ENCODE data around the gene DPP7.

DNA sequence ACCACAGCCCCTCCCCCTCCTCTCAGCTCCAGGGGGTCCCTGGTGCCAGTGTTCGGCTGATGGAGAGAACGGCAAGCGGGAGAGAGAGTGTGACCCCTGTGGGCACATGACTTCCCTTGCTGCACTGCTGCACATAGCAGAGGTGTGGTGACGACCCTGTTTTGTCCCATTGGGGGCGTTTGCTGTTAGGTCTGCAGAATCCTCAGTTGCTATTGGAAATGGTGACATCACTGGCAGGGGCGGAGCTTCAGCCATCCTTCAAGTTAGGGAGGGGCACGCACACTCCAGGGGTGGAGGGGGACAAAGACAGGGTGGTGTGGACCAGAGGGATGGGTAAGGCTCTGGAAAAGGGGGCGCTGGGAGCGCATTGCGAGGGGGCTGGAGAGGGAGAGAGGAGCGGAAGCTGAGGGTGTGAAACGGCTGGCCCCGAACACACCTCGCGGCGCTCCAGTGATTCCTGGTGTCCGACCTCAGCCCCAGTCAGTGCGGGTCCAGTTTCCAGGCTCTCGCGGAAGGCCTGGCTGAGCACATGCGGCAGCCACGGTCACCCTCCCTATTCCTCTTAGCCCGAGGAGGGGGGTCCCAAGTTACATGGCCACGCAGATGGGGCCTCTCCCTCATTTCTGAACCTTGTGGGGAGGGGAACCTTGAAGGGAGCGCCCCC, 23.7 kb upstream of the DPP7 start:
- TF ChIP-seq, protein P1, sequence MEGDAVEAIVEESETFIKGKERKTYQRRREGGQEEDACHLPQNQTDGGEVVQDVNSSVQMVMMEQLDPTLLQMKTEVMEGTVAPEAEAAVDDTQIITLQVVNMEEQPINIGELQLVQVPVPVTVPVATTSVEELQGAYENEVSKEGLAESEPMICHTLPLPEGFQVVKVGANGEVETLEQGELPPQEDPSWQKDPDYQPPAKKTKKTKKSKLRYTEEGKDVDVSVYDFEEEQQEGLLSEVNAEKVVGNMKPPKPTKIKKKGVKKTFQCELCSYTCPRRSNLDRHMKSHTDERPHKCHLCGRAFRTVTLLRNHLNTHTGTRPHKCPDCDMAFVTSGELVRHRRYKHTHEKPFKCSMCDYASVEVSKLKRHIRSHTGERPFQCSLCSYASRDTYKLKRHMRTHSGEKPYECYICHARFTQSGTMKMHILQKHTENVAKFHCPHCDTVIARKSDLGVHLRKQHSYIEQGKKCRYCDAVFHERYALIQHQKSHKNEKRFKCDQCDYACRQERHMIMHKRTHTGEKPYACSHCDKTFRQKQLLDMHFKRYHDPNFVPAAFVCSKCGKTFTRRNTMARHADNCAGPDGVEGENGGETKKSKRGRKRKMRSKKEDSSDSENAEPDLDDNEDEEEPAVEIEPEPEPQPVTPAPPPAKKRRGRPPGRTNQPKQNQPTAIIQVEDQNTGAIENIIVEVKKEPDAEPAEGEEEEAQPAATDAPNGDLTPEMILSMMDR (IDR thresholded peaks at IDR 0.05), result no peak
- peak; percentile 47; the same call in 1 of the 2 replicates for TF ChIP-seq MXI1 (IDR thresholded peaks at IDR 0.05; ENCODE audit: low read depth, low read length)
- TF ChIP-seq, protein P2, sequence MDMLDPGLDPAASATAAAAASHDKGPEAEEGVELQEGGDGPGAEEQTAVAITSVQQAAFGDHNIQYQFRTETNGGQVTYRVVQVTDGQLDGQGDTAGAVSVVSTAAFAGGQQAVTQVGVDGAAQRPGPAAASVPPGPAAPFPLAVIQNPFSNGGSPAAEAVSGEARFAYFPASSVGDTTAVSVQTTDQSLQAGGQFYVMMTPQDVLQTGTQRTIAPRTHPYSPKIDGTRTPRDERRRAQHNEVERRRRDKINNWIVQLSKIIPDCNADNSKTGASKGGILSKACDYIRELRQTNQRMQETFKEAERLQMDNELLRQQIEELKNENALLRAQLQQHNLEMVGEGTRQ (IDR thresholded peaks at IDR 0.05; ENCODE audit: borderline replicate concordance, low read depth, low read length), result no peak
- no peak for TF ChIP-seq SIN3A (IDR thresholded peaks at IDR 0.05; ENCODE audit: borderline replicate concordance, low read depth, low read length)
- no peak for TF ChIP-seq NRF1 (IDR thresholded peaks at IDR 0.05; ENCODE audit: low read depth, low read length)
- TF ChIP-seq RAD21 (IDR thresholded peaks at IDR 0.05; ENCODE audit: low read length), result no peak

All from SK-N-SH (cell line).